WTC11 (cell line): ENCODE results near the gene GALNT9. TPM values are rescaled to one million over a fixed set of nuclear protein-coding genes. Genes with fewer than 3 reads are reported as not detected.

Experiments used
- ATAC-seq: fragments of 200-7000 bp; cut with Tn5 transposase; 2 replicates; pipeline ENCODE4 v1.10.0; 2021; ENCODE audit warnings: mild to moderate bottlenecking, moderate library complexity
- CTCF ChIA-PET: fragments of 300-600 bp; sonication (Branson Sonifier 250); formaldehyde crosslinking; loops from one replicate; lab custom pipeline; 2021; ENCODE audit warnings: antibody characterized with exemption; lab: Charles Lee
- POLR2A ChIA-PET: fragments of 350-600 bp; sonication (Branson Sonifier 250); formaldehyde crosslinking; loops from one replicate; lab custom pipeline; 2021; ENCODE audit warnings: antibody characterized with exemption; lab: Charles Lee
- DNase-seq: peaks from one replicate; pipeline ENCODE4 v3.0.0; 2021; ENCODE audit warnings: low spot score
- H3K27ac Mint-ChIP-seq: 2 replicates; pipeline ENCODE4 v1.8.0; 2021; ENCODE audit warnings: mixed read lengths
- H3K27me3 Mint-ChIP-seq: 2 replicates; pipeline ENCODE4 v1.8.0; 2021; ENCODE audit warnings: low read depth, mild to moderate bottlenecking, moderate library complexity, mixed read lengths
- H3K36me3 Mint-ChIP-seq: 2 replicates; pipeline ENCODE4 v1.8.0; 2021; ENCODE audit warnings: mixed read lengths
- H3K4me1 Mint-ChIP-seq: 2 replicates; pipeline ENCODE4 v1.8.0; 2022; ENCODE audit warnings: mixed read lengths
- H3K4me3 Mint-ChIP-seq: 2 replicates; pipeline ENCODE4 v1.8.0; 2021; ENCODE audit warnings: mild to moderate bottlenecking, moderate library complexity, mixed read lengths
- H3K9me3 Mint-ChIP-seq: 2 replicates; pipeline ENCODE4 v1.8.0; 2021; ENCODE audit warnings: mixed read lengths
- ATF1 ChIP-seq: sonication (generic); formaldehyde crosslinking; IDR thresholded peaks from 2 replicates; pipeline ENCODE4 v1.8.1; 2023; ENCODE audit warnings: mild to moderate bottlenecking, moderate library complexity, missing genetic modification reagents
- ATF6 ChIP-seq: sonication (generic); formaldehyde crosslinking; IDR thresholded peaks from 2 replicates; pipeline ENCODE4 v1.8.1; 2023; ENCODE audit warnings: mild to moderate bottlenecking, missing genetic modification reagents
- EMX1 ChIP-seq: fragments of 250-450 bp; sonication (Bioruptor Pico); IDR thresholded peaks from 2 replicates; pipeline ENCODE4 v1.8.0; 2021; ENCODE audit warnings: mild to moderate bottlenecking
- FOXP1 ChIP-seq: sonication (generic); formaldehyde crosslinking; IDR thresholded peaks from 2 replicates; pipeline ENCODE4 v1.8.0; 2022; ENCODE audit warnings: missing genetic modification reagents, mild to moderate bottlenecking, moderate library complexity, borderline replicate concordance
- KAT7 ChIP-seq: sonication (generic); formaldehyde crosslinking; IDR thresholded peaks from 2 replicates; pipeline ENCODE4 v1.8.1; 2023; ENCODE audit warnings: missing genetic modification reagents, mild to moderate bottlenecking, borderline replicate concordance
- OVOL2 ChIP-seq: fragments of 250-450 bp; sonication (Bioruptor Pico); IDR thresholded peaks from 2 replicates; pipeline ENCODE4 v1.9.0; 2021; ENCODE audit warnings: mild to moderate bottlenecking, borderline replicate concordance
- PRDM15 ChIP-seq: sonication (generic); formaldehyde crosslinking; IDR thresholded peaks from 2 replicates; pipeline ENCODE4 v1.8.0; 2022; ENCODE audit warnings: missing genetic modification reagents
- PREB ChIP-seq: sonication (generic); formaldehyde crosslinking; IDR thresholded peaks from 2 replicates; pipeline ENCODE4 v1.8.1; 2022; ENCODE audit warnings: mild to moderate bottlenecking, missing genetic modification reagents, moderate library complexity, borderline replicate concordance
- PRRX2 ChIP-seq: fragments of 250-450 bp; sonication (Bioruptor Pico); IDR thresholded peaks from 2 replicates; pipeline ENCODE4 v1.8.0; 2021; ENCODE audit warnings: mild to moderate bottlenecking
- STAT6 ChIP-seq: sonication (generic); formaldehyde crosslinking; conservative IDR thresholded peaks from 2 replicates; pipeline ENCODE4 v1.8.1; 2023; ENCODE audit warnings: mild to moderate bottlenecking, low read depth, missing genetic modification reagents, moderate library complexity
- ZNF121 ChIP-seq: sonication (generic); formaldehyde crosslinking; IDR thresholded peaks from 2 replicates; pipeline ENCODE4 v1.8.0; 2023; ENCODE audit warnings: missing genetic modification reagents
- ZNF232 ChIP-seq: sonication (generic); formaldehyde crosslinking; IDR thresholded peaks from 2 replicates; pipeline ENCODE4 v1.8.0; 2022; ENCODE audit warnings: mild to moderate bottlenecking, missing genetic modification reagents
- total RNA-seq: library from RNA; stranded (reverse); gene quantifications from 3 replicates; pipeline ENCODE4 v1.2.3, GENCODE V29; 2021

GALNT9 gene
- total RNA-seq, 1 experiment from 2014 or later: 0.90 TPM

- TF ChIP-seq KAT7: no peak
- no peak for TF ChIP-seq ATF6 (CRISPR knock-in tag)
- no peak for TF ChIP-seq OVOL2 (CRISPR knock-in tag)
- no peak for TF ChIP-seq PREB (CRISPR knock-in tag)
- TF ChIP-seq FOXP1 (CRISPR knock-in tag): no peak
- TF ChIP-seq ZNF121 (CRISPR knock-in tag): no peak
- TF ChIP-seq PRDM15 (CRISPR knock-in tag): no peak
- no peak for TF ChIP-seq EMX1
- TF ChIP-seq, all 79 proteins: peak for 0
Measured at GRCh38 chr12:132295101-132295526, 34.3 kb downstream of the GALNT9 start (continued).

- Mint-ChIP-seq H3K27me3 (peaks cover 43% of the 10 kb centered on the region), H3K9me3 (peaks cover 5% of the 10 kb centered on the region), H3K4me3 (no peak overlapping the region), H3K27ac (no peak overlapping the region), H3K4me1 (no peaks in the 10 kb centered on the region), H3K36me3 (peaks cover 4% of the 10 kb centered on the region)
- no peak for ATAC-seq
- CTCF ChIA-PET: interaction anchor here (1.4 kb wide), 1 partner anchor 121 kb away, joined by 3 read pairs; no protein-coding TSS in a partner anchor
- POLR2A ChIA-PET: no interaction called here
- TF ChIP-seq PRRX2 (CRISPR knock-in tag) (no peak), ATF1 (CRISPR knock-in tag) (no peak)
- no peak for DNase-seq
Measured at GRCh38 chr12:132294121-132295034, 35.0 kb downstream of the GALNT9 start.

GRCh38 chr12:132292328-132293319, 36.8 kb downstream of the GALNT9 start:
- CTCF ChIA-PET: interaction anchor here (0.6 kb wide), 1 partner anchor 98 kb away, joined by 3 read pairs; no protein-coding TSS in a partner anchor

More at GRCh38 chr12:132292328-132293319, 36.8 kb downstream of the GALNT9 start:
- TF ChIP-seq ZNF232 (CRISPR knock-in tag) (no peak), STAT6 (CRISPR knock-in tag) (no peak)
- Mint-ChIP-seq H3K27ac (no peak overlapping the region), H3K4me1 (no peaks in the 10 kb centered on the region), H3K4me3 (no peak overlapping the region), H3K9me3 (peaks cover 5% of the 10 kb centered on the region), H3K36me3 (peaks cover 4% of the 10 kb centered on the region), H3K27me3 (peaks cover 54% of the 10 kb centered on the region)
- ATAC-seq (no peak), DNase-seq (no peak)
- POLR2A ChIA-PET: no interaction called here
